Muscle of back (tissue), 11 donors: Measurements from ENCODE around the gene TNFSF13. TPM values are rescaled to one million over a fixed set of nuclear protein-coding genes. Genes with fewer than 3 reads are reported as not detected.

Source experiments
- DNase-seq, 3 donors: peaks; one replicate each; pipeline versions ENCODE4 v3.0.0 to v3.0.0-alpha.2; 2013
- polyA plus RNA-seq, 10 donors: library from polyadenylated mRNA; unstranded; fragments of 120-200 nt; gene quantifications; one replicate each; pipeline ENCODE4 v1.2.1, GENCODE V29; 2013; ENCODE audit not compliant: insufficient read length in 10 of 10

The TNFSF13 gene
- polyA plus RNA-seq, 10 donors: 2.4 to 6.3 (median 4.0) TPM

GRCh38 chr17:7574176-7574953 is 15.8 kb downstream of the TNFSF13 start:
- no peak for DNase-seq

- no peak for DNase-seq
Measured at GRCh38 chr17:7575481-7575883, 16.9 kb downstream of the TNFSF13 start.

DNA sequence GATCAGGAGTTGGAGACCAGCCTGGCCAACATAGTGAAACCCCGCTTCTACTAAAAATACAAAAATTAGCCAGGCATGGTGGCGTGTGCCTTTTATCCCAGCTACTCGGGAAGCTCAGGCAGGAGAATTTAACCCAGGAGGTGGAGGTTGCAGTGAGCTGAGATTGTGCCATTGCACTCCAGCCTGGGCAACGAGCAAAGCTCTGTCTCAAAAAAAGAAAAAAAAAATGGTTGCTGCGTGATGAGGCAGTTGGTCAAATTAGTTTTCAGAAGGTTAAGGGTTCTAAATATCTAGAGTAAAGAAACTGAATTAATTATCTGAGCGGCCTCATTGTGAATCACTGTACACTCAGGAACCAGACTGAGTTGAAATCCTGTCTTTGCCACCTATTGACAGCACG is 17.4 kb downstream of the TNFSF13 start:
- DNase-seq: no peak

- no peak for DNase-seq
Measured at GRCh38 chr17:7576432-7576937, 17.9 kb downstream of the TNFSF13 start.

DNA sequence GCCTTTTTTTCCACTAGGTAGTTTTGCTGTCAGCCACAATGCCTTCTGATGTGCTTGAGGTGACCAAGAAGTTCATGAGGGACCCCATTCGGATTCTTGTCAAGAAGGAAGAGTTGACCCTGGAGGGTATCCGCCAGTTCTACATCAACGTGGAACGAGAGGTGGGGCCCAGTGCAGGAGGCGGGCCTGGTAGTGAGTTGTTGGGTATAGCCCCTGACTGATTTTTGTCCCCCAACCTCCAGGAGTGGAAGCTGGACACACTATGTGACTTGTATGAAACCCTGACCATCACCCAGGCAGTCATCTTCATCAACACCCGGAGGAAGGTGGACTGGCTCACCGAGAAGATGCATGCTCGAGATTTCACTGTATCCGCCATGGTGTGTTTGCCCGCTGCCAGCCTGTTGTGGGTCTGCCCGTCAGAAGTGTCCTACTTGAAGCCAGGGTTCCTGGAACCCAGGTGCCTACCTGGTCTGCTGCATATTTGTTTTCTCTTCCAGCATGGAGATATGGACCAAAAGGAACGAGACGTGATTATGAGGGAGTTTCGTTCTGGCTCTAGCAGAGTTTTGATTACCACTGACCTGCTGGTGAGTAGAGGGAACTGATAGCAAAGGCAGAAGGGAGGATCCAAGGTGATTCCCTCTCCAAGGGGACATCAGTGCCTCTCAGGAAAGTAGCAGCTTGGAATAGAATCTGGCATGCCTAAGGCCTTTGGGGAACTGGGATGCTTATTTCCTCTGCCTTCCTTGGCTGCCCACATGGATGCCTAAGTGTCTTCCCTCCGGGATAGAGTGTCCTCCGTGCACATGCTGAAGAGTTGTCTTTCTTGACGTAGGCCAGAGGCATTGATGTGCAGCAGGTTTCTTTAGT is 19.0 kb downstream of the TNFSF13 start:
- DNase-seq: no peak

GRCh38 chr17:7579001-7579833 is 20.7 kb downstream of the TNFSF13 start, which contains the start of gene CD68:
Gene CD68 (plus strand): TSS chr17:7579638. CDS start chr17:7579678, 40 bp downstream.
- peak in 2 of 3 donors; percentile 78 to 82 for DNase-seq

DNA sequence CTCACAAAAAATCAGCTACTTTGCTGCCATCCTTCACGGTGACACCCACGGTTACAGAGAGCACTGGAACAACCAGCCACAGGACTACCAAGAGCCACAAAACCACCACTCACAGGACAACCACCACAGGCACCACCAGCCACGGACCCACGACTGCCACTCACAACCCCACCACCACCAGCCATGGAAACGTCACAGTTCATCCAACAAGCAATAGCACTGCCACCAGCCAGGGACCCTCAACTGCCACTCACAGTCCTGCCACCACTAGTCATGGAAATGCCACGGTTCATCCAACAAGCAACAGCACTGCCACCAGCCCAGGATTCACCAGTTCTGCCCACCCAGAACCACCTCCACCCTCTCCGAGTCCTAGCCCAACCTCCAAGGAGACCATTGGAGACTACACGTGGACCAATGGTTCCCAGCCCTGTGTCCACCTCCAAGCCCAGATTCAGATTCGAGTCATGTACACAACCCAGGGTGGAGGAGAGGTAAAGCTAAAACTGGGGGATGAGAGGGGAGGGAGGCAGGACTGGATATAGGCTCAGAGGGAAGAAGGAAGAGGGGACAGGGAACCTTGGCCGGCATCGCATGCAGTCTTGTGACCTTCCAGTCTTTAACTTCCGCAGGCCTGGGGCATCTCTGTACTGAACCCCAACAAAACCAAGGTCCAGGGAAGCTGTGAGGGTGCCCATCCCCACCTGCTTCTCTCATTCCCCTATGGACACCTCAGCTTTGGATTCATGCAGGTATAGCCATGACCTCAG is 21.5 kb downstream of the TNFSF13 start:
- no peak for DNase-seq

DNA sequence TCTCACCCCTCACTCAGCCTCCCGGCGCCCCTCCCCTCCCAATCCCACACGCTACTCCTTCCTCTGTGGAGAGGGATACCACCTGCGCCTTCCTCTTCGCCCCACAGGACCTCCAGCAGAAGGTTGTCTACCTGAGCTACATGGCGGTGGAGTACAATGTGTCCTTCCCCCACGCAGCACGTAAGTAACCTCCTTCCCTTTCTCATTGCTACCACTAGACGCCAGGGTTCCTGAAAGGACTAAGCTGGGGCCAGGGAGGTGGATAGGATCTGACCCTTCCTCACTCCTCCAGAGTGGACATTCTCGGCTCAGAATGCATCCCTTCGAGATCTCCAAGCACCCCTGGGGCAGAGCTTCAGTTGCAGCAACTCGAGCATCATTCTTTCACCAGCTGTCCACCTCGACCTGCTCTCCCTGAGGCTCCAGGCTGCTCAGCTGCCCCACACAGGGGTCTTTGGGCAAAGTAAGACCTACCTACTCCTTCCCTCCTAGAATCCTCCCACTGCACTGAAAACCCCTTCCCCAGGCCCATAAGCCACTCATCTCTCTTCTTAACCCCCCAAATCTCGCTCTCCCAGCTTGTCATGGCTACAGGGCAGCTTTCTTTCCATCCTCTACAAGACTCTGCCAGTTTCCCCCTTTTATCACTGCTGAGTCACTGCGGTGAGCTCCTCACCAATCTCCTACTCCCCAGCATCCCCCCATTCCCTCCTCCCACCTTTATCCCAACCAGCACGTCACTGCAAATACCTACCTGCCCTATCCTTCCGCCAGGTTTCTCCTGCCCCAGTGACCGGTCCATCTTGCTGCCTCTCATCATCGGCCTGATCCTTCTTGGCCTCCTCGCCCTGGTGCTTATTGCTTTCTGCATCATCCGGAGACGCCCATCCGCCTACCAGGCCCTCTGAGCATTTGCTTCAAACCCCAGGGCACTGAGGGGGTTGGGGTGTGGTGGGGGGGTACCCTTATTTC is 22.3 kb downstream of the TNFSF13 start:
- DNase-seq: no peak

- DNase-seq: peak in 1 of 3 donors; percentile 44
Measured at GRCh38 chr17:7582396-7583252, 24.1 kb downstream of the TNFSF13 start.

DNA sequence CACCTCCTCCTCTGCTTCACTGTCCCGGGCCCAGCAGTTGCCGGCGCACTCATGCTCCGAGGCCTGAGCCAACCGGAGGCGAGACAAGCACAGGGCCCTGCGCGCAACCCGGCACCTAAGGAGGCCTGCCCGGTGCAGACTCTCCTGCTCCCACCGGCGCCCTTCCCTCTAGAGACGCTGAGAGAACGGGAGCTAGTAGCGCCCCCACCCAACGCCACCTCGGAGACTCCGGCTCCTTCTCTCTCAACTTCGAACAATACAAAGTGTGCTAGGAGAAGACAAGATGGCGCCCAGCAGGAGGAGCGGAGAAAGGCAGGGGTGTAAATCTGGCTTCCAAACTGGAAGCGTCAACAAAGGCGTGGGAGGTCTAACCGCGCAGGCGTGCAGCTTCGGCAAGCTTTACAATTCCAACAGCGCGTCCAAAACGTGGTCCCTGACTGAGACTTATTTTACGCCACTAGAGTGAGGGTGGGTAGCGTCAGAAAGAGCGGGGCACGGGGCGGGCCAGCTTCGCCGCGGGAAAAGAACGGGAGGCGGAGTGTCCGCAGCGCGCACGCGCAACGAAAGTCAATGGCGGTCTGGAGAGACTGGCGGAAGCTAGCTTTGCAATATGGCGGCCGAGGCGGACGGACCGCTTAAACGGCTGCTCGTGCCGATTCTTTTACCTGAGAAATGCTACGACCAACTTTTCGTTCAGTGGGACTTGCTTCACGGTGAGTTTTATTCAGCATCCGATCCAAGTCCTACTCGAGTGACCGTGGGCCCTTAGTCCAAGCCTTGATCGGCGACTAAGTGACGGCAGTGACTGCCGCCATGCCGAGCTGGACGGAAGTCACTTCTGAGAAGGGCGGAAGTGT is 24.9 kb downstream of the TNFSF13 start, which contains the start of gene MPDU1:
MPDU1 (plus strand) TSS at position 600 of the 857 bp plus-strand sequence; CDS start at position 611, 11 bp downstream.
- DNase-seq: peak; percentile 98 to 100 (median 99)

DNA sequence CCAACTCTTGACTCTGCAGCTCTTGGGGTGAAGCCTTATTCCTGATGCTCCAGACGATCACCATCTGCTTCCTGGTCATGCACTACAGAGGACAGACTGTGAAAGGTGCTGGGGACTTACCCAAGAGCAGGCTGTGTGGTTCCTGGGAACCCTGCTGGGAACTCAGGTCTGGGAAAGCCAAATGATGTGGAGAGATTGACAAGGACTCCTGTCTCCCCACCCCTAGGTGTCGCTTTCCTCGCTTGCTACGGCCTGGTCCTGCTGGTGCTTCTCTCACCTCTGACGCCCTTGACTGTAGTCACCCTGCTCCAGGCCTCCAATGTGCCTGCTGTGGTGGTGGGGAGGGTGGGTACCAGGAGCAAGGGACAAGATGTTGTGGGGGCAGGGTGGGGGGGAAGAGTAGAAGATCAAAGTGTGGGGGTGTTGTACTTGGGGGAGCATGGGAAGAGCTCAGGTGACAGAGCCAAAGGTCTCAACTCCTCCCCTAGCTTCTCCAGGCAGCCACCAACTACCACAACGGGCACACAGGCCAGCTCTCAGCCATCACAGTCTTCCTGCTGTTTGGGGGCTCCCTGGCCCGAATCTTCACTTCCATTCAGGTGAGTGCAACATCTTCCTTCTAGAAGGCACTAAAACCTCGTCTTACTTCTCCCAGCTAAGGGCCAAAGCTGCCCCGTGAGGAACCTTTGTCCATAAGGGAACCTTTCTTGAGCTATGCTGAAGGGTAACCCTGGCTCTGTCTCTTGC is 28.3 kb downstream of the TNFSF13 start:
- DNase-seq: no peak

GRCh38 chr17:7587420-7588151 is 29.0 kb downstream of the TNFSF13 start:
- peak in 2 of 3 donors; percentile 75 to 82 for DNase-seq

DNA sequence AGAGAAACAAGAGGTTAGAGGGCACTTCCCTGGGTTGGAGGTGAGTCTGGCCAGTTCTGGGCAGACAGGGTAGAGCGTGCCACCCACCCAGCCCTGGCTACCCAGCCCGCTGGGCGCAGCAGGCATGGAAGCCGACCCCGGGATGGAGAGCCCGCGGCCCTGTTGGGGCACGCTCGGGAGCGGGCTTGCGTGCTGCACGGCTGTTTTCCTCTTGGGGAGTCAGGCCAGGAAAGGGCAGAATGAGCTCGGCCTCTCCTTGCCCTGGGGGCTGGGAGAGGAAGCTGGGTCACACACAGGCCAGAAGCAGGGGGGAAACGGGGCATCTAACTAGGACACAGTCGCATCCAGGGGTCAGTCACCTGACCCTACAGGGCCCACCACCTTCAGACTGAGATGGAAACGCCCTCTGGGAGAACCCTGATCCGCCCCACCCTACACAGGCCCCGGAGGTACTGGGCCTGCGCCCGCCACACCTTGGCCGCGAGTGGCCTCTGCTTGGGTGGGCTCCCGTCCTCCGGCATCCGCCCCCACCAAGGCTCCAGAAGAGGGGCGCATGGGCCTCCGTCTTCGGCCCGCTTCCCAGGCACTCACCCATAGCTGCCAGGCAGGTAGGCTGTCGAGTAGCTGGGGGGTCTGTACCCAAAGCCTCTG is 30.1 kb downstream of the TNFSF13 start:
- DNase-seq: no peak

- peak; percentile 80 to 95 (median 93) for DNase-seq
Measured at GRCh38 chr17:7589204-7589868, 30.8 kb downstream of the TNFSF13 start.
